ENCODE data around the gene PCDH1. TPM values are rescaled to one million over a fixed set of nuclear protein-coding genes. Genes with fewer than 3 reads are reported as not detected.

PCDH1 gene
- total RNA-seq, 2 donors from 2014 or later: 97.3 to 105 TPM

DNA sequence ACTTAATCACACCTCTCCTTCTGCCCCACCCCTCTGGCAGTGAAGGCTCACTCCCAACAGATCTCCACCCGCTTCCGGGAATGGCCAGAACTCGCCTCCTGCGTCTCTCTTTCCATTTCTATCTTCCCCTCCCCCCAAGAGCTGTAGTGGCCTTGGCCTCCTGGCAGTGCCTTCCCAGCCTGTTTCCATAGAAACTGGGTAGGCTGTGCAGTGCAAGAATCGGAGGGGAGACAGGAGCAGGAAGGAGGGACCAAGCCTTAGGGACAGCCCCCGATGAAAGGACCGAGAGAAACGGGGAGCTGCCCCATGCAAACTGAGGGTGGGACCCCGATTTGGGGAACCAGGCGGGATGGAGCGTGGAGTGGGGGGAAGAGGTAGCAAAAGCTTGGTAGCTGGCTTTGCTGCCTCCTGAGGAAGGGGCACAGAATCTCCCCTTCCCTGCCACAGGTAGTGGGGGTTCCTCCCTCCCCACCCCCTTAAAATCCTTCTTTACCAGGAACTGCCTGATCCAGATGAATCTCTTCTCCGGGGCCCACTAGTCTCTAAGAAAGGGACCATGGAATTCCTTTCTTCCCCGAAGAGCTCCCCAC lies 4.5 kb upstream of the PCDH1 start:
- Histone ChIP-seq H3K36me3 (no peaks in the 10 kb centered on the region), H3K27ac (no peak overlapping the region), H3K9me3 (no peaks in the 10 kb centered on the region), H3K4me1 (no peaks in the 10 kb centered on the region), H3K27me3 (peaks cover 13% of the 10 kb centered on the region), H3K4me3 (no peak overlapping the region), H3K9ac (ENCODE audit: low read depth in 2 of 2, low read length in 2 of 2) (no peak overlapping the region)
- intact Hi-C loops (cut with DNase I): loop anchor here (5.0 kb wide), 1 partner anchor 125 kb away; no protein-coding TSS in a partner anchor
- DNase-seq: no peak
- TF ChIP-seq, protein P1, sequence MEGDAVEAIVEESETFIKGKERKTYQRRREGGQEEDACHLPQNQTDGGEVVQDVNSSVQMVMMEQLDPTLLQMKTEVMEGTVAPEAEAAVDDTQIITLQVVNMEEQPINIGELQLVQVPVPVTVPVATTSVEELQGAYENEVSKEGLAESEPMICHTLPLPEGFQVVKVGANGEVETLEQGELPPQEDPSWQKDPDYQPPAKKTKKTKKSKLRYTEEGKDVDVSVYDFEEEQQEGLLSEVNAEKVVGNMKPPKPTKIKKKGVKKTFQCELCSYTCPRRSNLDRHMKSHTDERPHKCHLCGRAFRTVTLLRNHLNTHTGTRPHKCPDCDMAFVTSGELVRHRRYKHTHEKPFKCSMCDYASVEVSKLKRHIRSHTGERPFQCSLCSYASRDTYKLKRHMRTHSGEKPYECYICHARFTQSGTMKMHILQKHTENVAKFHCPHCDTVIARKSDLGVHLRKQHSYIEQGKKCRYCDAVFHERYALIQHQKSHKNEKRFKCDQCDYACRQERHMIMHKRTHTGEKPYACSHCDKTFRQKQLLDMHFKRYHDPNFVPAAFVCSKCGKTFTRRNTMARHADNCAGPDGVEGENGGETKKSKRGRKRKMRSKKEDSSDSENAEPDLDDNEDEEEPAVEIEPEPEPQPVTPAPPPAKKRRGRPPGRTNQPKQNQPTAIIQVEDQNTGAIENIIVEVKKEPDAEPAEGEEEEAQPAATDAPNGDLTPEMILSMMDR (IDR thresholded peaks at IDR 0.05): no peak

DNA sequence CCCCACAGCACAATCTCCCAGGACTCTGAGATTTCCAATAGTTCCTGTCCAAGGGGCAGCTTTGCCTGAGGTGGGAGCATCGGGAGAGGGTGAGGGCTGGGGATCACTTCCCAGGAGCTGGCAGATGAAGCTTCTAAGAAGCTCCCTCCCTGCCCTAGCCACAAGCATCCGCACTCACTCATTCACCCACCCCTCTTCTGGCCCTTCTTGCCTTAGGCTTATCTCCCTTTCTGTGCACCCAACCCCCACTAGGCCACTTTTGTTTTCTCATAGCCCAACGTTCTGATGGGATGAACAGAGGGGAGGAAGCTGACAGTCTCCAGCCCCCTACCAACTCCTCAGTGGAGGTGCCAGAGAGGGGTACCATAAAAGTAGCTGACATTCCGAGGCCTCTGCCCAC lies 3.7 kb upstream of the PCDH1 start:
- H3K9ac ChIP-seq (ENCODE audit: low read depth in 2 of 2, low read length in 2 of 2): no peak overlapping the region
- DNase-seq: no peak
- H3K4me1 ChIP-seq: no peaks in the 10 kb centered on the region
- intact Hi-C loops (cut with DNase I): loop anchor here (2.0 to 5.0 kb wide), 2 partner anchors 125 to 179 kb away; no protein-coding TSS in a partner anchor
- no peaks in the 10 kb centered on the region for H3K36me3 ChIP-seq
- peaks cover 14% of the 10 kb centered on the region for H3K27me3 ChIP-seq
- H3K27ac ChIP-seq: peak overlapping the region; percentile 32
- TF ChIP-seq, protein P1 (IDR thresholded peaks at IDR 0.05): no peak
- no peak overlapping the region for H3K4me3 ChIP-seq
- H3K9me3 ChIP-seq: no peaks in the 10 kb centered on the region

DNA sequence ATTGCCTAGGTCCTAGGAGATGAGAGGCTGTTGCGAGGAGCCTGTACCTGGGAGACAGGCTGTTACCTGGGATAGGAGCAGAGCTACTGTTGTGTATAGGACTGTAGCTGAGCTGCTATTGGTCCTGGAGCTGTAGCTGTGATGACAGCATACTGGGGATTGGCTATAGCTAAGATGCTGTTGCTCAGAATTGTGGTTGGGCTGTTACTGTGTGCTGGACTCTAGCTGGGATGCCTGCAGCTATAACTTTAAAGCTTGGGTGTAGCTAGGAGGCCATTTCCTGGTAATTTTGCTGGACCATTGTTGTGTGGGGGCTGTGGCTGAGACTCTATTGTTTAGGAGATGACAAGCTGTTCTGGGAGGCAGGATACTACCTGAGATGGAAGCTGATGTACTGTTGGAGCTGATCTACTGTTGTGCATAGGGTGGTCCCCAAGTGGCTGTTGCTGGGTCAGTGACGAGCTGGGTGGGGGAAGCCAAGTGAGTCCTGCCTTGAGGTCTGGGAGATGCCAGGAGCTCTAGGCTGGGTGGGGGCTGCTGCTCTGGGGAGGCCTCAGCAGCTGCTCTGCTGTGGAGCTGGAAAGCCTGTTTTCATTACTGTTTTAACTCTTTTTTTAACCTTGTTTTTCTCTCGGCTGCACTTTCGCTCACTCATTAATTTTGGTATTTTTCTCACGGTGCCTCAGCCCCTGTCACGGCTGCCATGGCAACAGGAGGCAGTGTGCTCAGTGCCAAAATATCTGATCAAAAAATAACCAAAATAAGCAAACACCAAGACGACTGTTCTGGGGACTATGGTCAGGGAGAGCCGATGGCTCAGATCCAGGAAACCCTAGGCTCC lies 3.0 kb upstream of the PCDH1 start:
- intact Hi-C loops (cut with DNase I): loop anchor here (2.0 to 5.0 kb wide), 2 partner anchors 124 to 178 kb away; no protein-coding TSS in a partner anchor
- no peaks in the 10 kb centered on the region for H3K9me3 ChIP-seq
- peaks cover 21% of the 10 kb centered on the region for H3K27me3 ChIP-seq
- no peak overlapping the region for H3K9ac ChIP-seq (ENCODE audit: low read depth in 2 of 2, low read length in 2 of 2)
- DNase-seq: no peak
- H3K27ac ChIP-seq: peak overlapping the region; percentile 32
- H3K36me3 ChIP-seq: no peaks in the 10 kb centered on the region
- no peak overlapping the region for H3K4me3 ChIP-seq
- no peaks in the 10 kb centered on the region for H3K4me1 ChIP-seq
- TF ChIP-seq, protein P1 (IDR thresholded peaks at IDR 0.05): no peak

DNA sequence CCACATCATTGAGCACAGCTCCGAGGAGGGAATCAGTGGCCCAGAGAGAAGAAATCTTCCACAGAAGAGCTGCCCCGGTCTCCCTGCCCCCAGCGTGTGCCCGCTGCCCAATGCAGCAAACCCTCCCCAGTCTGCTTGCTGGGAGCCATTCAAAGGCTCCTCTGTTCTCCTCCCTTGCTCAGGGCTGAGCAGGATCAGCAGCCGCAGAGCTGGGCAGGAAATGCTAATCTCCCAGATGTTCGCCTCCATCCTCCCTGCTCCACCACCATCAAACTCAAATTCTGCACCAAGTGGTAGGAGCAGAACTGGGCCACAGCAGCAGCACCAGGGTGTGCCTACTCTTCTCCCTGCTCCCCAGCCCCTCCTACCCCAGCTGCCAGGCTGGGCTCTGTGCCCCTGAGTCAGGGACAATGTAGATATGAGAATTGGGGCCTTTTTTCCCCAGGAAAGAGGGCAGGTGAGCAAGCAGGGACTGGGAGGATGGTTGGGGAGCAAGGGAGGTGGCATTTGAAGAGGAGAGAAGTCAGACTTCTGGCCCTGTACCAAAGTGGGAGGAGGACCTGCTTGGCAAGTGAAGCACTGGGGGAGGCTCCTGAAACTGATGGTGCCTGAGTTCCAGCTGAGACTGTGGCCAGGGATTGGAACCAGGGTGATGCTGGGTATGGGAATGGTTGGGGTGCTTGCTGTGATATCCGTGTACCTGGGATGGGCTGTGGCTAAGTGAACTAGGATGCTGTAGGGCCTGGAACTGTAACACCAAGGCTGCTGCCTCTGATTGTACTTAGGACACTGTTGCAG lies 1.9 kb upstream of the PCDH1 start:
- Histone ChIP-seq H3K4me3 (no peak overlapping the region), H3K4me1 (no peaks in the 10 kb centered on the region), H3K9me3 (no peaks in the 10 kb centered on the region), H3K36me3 (no peaks in the 10 kb centered on the region), H3K9ac (ENCODE audit: low read depth in 2 of 2, low read length in 2 of 2) (no peak overlapping the region), H3K27ac (no peak overlapping the region), H3K27me3 (peaks cover 25% of the 10 kb centered on the region)
- DNase-seq: no peak
- intact Hi-C loops (cut with DNase I): loop anchor here (2.0 to 5.0 kb wide), 3 partner anchors 38 to 177 kb away; no protein-coding TSS in a partner anchor
- TF ChIP-seq, protein P1 (IDR thresholded peaks at IDR 0.05): no peak

DNA sequence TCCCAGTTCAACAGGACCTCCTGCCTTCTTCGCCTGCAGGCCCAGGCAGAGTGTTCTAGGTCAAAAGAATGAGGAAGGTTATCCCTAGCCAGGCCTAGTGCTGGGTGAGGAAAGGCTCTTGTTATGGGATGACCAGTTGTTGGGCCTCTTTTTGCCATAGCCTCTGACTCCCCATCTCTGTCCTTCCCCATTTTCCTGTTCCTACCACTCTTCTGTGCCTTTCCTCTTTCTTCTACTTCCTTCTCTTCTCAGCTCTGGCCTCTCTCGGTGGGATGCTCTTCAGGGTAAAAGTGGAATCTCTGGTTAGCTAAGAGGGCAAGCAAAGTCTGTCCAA lies 1.2 kb upstream of the PCDH1 start:
- Histone ChIP-seq H3K4me1 (no peaks in the 10 kb centered on the region), H3K27me3 (peaks cover 25% of the 10 kb centered on the region), H3K4me3 (no peak overlapping the region), H3K9ac (ENCODE audit: low read depth in 2 of 2, low read length in 2 of 2) (peak overlapping the region in 1 of 2 donors; percentile 85), H3K36me3 (no peaks in the 10 kb centered on the region), H3K27ac (no peak overlapping the region), H3K9me3 (no peaks in the 10 kb centered on the region)
- intact Hi-C loops (cut with DNase I): loop anchor here (5.0 kb wide), 1 partner anchor 37 kb away; no protein-coding TSS in a partner anchor
- TF ChIP-seq, protein P1 (IDR thresholded peaks at IDR 0.05): no peak
- DNase-seq: no peak
